Fibroblast of the aortic adventitia (primary cell): Measurements from ENCODE around the gene DIAPH3. TPM values are rescaled to one million over a fixed set of nuclear protein-coding genes. Genes with fewer than 3 reads are reported as not detected.

Experiments
- DNase-seq: peaks from one replicate; pipeline ENCODE4 v3.0.0-alpha.2; 2010; ENCODE audit warnings: low read depth
- H3K4me3 ChIP-seq: 2 replicates; pipeline ENCODE4 v1.5.1; 2011; ENCODE audit warnings: low read depth, mild to moderate bottlenecking, control low read depth, low read length, moderate library complexity
- CTCF ChIP-seq: IDR thresholded peaks from 2 replicates; pipeline ENCODE4 v1.5.1; 2011; ENCODE audit warnings: mild to moderate bottlenecking, low read length, control low read depth, inconsistent platforms; ENCODE audit not compliant: insufficient read depth
- total RNA-seq: library from RNA; depleted of rRNA; stranded (reverse); fragments of >200 nt; gene quantifications from 2 replicates; pipeline ENCODE4 v1.2.3, GENCODE V29; 2012; ENCODE audit warnings: low replicate concordance

DIAPH3 gene
- total RNA-seq, 1 donor: 40.9 TPM

DNA sequence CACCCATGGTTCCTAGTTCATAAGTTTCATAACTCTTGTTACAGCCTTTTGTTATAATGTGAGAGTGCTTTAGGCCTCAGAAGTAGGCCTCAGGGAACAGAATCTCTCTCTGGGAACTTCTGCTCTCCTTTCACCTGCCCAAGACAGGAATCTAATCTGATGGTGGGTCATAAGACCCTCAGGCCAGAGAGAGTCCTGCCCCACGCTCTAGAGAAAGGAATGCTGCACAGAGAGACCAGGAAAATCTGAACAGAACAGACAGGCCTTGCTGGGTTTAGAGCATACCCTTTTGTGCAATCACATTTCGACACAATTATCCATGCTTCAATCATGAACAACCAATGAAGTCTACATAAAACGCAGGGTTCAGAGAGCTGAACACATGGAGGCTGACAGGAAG is 3.4 kb upstream of the DIAPH3 start:
- no peak for DNase-seq
- no peak for TF ChIP-seq CTCF
- H3K4me3 ChIP-seq: no peak overlapping the region

GRCh38 chr13:60165391-60166099 is 1.8 kb upstream of the DIAPH3 start:
- no peak overlapping the region for H3K4me3 ChIP-seq
- peak; percentile 65 for DNase-seq
- TF ChIP-seq CTCF: no peak

DNA sequence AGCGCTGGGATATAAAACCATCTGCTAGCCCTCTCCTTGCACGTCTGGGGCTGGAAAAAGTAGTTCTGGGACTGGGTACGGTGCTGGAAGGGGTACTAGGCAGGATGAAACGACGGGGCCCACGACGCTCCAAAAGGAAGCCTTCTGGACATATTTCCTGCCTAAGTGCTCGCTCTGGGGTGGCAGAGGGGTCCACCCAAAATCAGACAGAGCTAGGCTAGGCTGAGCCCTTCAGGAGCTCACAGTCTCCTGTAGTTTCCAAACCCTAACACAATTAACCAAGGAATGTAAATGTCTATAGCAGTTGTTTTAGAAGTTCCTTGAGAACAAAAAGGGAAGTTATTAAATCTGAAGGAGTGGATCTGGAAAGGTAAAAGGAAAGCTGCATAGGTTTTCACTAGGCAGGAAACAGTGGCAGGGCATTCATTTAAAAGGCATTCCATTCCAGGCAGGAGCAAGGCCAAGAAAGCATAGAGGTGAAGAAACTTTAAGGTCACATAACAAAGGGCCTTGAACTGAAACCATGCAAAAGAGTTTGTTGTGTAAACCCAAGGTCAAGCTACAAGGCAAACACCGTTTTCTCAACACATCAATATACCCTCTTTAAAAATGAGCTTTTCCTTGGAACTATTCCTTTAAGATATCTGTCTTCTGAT is 634 bp upstream of the DIAPH3 start:
- peak overlapping the region; percentile 91 for H3K4me3 ChIP-seq
- DNase-seq: peak; percentile 40
- TF ChIP-seq CTCF: no peak

DNA sequence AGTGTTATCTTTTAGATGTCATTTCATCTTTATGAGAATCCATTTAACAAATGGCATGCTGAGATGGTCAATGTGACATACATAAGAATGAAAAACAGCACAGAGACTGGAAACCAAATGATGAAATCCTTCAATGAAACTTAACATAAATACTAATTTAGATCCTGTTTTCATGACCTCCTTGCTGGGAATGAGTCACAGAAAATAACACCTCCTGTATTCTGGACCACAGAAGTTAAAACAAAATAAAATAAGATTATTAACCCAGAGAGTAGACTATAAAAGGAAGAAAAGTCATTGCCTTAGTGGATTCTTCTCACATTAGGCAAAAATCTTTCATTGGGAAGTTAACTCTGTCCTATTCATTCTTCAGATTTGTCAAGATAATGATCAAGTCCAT is 1.6 kb downstream of the DIAPH3 start:
- H3K4me3 ChIP-seq: peak overlapping the region; percentile 85
- no peak for TF ChIP-seq CTCF
- no peak for DNase-seq

- no peak for DNase-seq
- TF ChIP-seq CTCF: no peak
- no peak overlapping the region for H3K4me3 ChIP-seq
These were observed 5.4 kb downstream of the DIAPH3 start for GRCh38 chr13:60158321-60158801.

DNA sequence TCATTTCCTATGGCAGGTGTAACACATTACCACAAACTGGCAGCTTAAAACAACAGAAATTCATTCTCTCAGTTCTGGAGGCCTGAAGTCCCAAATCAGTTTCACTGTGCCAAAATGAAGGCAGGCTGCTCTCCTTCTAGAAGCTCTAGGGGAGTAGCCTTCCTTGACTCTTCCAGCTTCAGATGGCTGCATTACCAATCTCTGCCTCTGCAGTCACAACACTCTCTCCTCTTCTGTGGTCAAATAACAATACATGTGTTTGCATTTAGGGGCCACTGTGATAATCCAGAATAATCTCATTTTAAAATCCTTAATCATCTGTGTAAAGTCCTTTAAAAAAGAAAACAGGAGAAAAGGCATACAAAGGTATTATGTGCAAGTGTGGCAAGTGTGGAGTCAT is 7.8 kb downstream of the DIAPH3 start:
- no peak overlapping the region for H3K4me3 ChIP-seq
- DNase-seq: peak; percentile 54
- TF ChIP-seq CTCF: peak; percentile 42
